GM03348 (cell line): ENCODE results near the gene IL22RA2.
A peak's percentile ranks its signal among the peaks of the same experiment; 100 is the strongest.

Source experiments
- DNase-seq: peaks from one replicate; pipeline ENCODE4 v3.0.0; 2012; ENCODE audit warnings: low spot score

The IL22RA2 gene

GRCh38 chr6:137095093-137095492 is 78.4 kb downstream of the IL22RA2 start:
- DNase-seq, result no peak

DNA sequence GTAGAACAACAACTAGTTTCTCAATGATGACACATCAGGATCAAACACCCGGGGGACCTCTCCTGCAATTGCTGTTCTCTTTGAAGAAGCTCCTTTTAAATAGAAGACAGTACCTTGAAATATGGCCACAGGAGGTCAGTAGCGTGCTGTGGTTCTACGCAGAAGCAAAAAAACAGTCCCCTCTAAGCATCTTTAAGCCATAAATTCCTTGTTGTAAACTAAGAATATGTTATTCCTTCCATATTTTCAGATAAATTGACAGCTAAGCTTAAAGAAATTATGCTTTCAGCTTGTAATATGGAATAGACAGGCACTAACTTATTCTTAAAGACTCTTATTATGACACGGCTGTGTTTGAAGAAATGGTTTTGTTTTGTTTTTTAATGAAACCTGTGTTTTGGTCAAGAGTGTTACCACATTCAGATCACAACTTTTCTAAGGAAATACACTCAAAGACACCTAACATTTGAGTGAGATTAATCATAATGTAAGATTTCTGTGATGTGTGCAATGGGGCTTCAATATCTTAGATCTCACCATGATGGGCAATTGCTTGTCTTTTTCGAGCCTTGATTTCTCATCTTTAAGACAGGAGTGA is 78.9 kb downstream of the IL22RA2 start:
- DNase-seq, result peak; percentile 62
